ENCODE results near the gene ATXN7L1.
"Not testable (repeated sequence)": the region's sequence is repeated elsewhere in the genome, so short reads cannot be mapped to it uniquely, and the experiment has no call there.

ATXN7L1 gene

GRCh38 chr7:105743351-105744090, 132.9 kb downstream of the ATXN7L1 start:
- DNase-seq (ENCODE audit: low spot score): no peak

- no peak for DNase-seq (ENCODE audit: low spot score)
These were observed 133.6 kb downstream of the ATXN7L1 start for GRCh38 chr7:105742787-105743186.

GRCh38 chr7:105741982-105742381, 134.4 kb downstream of the ATXN7L1 start:
- no peak for DNase-seq (ENCODE audit: low spot score)

- no peak for DNase-seq (ENCODE audit: low spot score)
These were observed 138.3 kb downstream of the ATXN7L1 start for GRCh38 chr7:105738133-105738532.

GRCh38 chr7:105734233-105734632, 142.2 kb downstream of the ATXN7L1 start:
- no peak for DNase-seq (ENCODE audit: low spot score)

GRCh38 chr7:105731042-105731441, 145.4 kb downstream of the ATXN7L1 start:
- DNase-seq (ENCODE audit: low spot score): no peak

GRCh38 chr7:105728028-105728427, 148.4 kb downstream of the ATXN7L1 start:
- DNase-seq (ENCODE audit: low spot score): no peak

- no peak for DNase-seq (ENCODE audit: low spot score)
These were observed 151.7 kb downstream of the ATXN7L1 start for GRCh38 chr7:105724688-105725087.

- no peak for DNase-seq (ENCODE audit: low spot score)
These were observed 152.8 kb downstream of the ATXN7L1 start for GRCh38 chr7:105723572-105723971.

- no peak for DNase-seq (ENCODE audit: low spot score)
These were observed 154.8 kb downstream of the ATXN7L1 start for GRCh38 chr7:105721571-105722104.

- no peak for DNase-seq (ENCODE audit: low spot score)
These were observed 156.5 kb downstream of the ATXN7L1 start for GRCh38 chr7:105719919-105720318.

GRCh38 chr7:105719395-105719794, 157.0 kb downstream of the ATXN7L1 start:
- no peak for DNase-seq (ENCODE audit: low spot score)

GRCh38 chr7:105718511-105718925, 157.9 kb downstream of the ATXN7L1 start:
- DNase-seq (ENCODE audit: low spot score): no peak

GRCh38 chr7:105715528-105715927, 160.9 kb downstream of the ATXN7L1 start:
- DNase-seq (ENCODE audit: low spot score): no peak

GRCh38 chr7:105713488-105714465, 162.6 kb downstream of the ATXN7L1 start:
- DNase-seq (ENCODE audit: low spot score): peak; percentile 32

- DNase-seq (ENCODE audit: low spot score): no peak
These were observed 163.5 kb downstream of the ATXN7L1 start for GRCh38 chr7:105712877-105713276.

GRCh38 chr7:105711726-105712402, 164.5 kb downstream of the ATXN7L1 start:
- DNase-seq (ENCODE audit: low spot score): no peak

GRCh38 chr7:105710720-105711119, 165.7 kb downstream of the ATXN7L1 start:
- not testable (repeated sequence) for DNase-seq (ENCODE audit: low spot score)

- no peak for DNase-seq (ENCODE audit: low spot score)
These were observed 167.7 kb downstream of the ATXN7L1 start for GRCh38 chr7:105708763-105709080.

- no peak for DNase-seq (ENCODE audit: low spot score)
These were observed 168.2 kb downstream of the ATXN7L1 start for GRCh38 chr7:105707967-105708762.

GRCh38 chr7:105707381-105707780, 169.0 kb downstream of the ATXN7L1 start:
- no peak for DNase-seq (ENCODE audit: low spot score)
